COR-L47 (cell line): ENCODE data around the gene RNF214.
"Not testable (repeated sequence)": the region's sequence is repeated elsewhere in the genome, so short reads cannot be mapped to it uniquely, and the experiment has no call there.

Source experiments
- DNase-seq: peaks from one replicate; lab custom pipeline; 2025; lab: John Stamatoyannopoulos, UW

Gene RNF214

GRCh38 chr11:117315285-117316196, 83.1 kb downstream of the RNF214 start:
- DNase-seq: no peak

- DNase-seq: peak; percentile 81
Observed at GRCh38 chr11:117316197-117316961, 83.9 kb downstream of the RNF214 start, which contains the start of gene BACE1. Gene BACE1 (minus strand): TSS chr11:117316256. CDS start chr11:117315795, 461 bp downstream.

GRCh38 chr11:117318738-117319137, 86.3 kb downstream of the RNF214 start:
- DNase-seq: no peak

- DNase-seq: no peak
Observed at GRCh38 chr11:117319214-117319840, 86.9 kb downstream of the RNF214 start.

- not testable (repeated sequence) for DNase-seq
Observed at GRCh38 chr11:117327255-117327566, 94.7 kb downstream of the RNF214 start.

- peak; percentile 95 for DNase-seq
Observed at GRCh38 chr11:117327567-117328374, 95.3 kb downstream of the RNF214 start, which contains the start of gene CEP164. Gene CEP164 (plus strand): TSS chr11:117327854. CDS start chr11:117338587, 10,733 bp downstream.

- no peak for DNase-seq
Observed at GRCh38 chr11:117328375-117329010, 96.0 kb downstream of the RNF214 start.

GRCh38 chr11:117332843-117333242, 100.4 kb downstream of the RNF214 start:
- DNase-seq: no peak

GRCh38 chr11:117333917-117334316, 101.4 kb downstream of the RNF214 start:
- no peak for DNase-seq

GRCh38 chr11:117334896-117335295, 102.4 kb downstream of the RNF214 start:
- DNase-seq: no peak

- DNase-seq: no peak
Observed at GRCh38 chr11:117335399-117335798, 102.9 kb downstream of the RNF214 start.
